HG02588 (cell line): ENCODE data around the gene MS4A2.
"Not testable (repeated sequence)": the region's sequence is repeated elsewhere in the genome, so short reads cannot be mapped to it uniquely, and the experiment has no call there.

Experiments
- ATAC-seq: cut with Tn5 transposase; IDR thresholded peaks from one replicate; pipeline ENCODE4 v1.9.1; 2021; ENCODE audit warnings: mild to moderate bottlenecking, moderate library complexity; ENCODE audit not compliant: unreplicated experiment

MS4A2 gene

DNA sequence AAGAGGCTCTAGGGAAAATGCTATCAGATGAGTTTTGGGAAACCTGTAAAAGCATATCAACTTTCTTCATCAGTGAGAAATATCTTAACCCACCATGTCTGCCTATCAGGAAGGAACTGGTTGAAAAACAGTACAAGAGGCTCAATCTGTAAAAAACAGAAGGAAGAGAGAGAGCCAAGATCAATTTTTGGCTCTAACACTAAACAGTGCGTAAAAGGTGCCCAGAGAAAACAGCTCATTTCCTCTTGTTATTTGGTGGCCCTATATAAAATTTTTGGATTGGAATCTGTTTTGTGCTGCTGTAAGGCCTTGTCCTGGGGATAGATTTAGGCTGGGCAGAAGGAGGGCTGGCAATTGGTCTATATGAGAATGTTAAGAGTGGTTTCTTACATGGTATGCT, 12.1 kb downstream of the MS4A2 start:
- no peak for ATAC-seq

DNA sequence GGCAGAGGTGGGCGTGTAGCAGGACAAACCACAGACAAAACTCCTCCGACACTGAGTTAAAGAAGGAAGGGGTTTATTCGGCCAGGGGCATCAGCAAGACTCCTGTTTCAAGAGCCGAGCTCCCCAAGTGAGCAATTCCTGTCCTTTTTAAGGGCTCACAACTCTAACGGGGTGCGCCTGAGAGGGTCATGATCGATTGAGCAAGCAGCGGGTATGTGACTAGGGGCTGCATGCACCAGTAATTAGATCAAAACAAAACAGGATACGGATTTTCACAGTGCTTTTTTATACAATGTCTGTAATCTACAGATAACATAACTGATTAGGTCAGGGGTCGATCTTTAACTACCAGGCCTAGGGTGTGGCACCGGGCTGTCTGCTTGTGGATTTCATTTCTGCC, 12.9 kb downstream of the MS4A2 start:
- ATAC-seq: not testable (repeated sequence)

DNA sequence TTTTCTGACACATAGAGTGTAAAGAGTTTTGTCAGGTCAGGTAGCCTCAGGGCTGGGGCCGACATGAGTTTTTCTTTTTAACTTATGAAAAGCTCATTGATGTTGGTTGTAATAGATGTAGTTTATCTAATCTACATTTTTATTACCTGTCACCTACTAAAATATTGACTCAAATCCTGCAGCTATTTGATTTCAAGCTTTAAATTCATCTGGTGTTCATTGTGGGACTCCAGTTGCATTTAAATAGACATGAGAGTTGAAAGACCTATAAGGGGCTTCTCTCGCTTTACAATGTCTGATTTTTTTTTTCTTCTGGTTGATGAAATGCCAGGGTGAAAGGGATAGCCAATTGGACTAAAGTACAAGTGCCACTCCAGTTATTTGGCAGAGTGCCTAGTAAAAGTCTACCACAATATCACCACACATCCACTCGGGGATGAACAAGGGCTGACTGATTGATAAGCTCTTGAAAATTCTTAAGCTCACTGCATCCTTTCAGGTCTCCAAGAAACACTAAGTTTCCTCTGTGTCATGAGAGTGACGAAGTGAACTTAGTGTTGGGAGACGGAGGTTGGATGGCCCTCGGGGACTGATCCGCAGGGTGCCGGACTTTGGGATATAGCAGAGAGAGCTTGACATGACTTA, 16.1 kb downstream of the MS4A2 start:
- not testable (repeated sequence) for ATAC-seq

DNA sequence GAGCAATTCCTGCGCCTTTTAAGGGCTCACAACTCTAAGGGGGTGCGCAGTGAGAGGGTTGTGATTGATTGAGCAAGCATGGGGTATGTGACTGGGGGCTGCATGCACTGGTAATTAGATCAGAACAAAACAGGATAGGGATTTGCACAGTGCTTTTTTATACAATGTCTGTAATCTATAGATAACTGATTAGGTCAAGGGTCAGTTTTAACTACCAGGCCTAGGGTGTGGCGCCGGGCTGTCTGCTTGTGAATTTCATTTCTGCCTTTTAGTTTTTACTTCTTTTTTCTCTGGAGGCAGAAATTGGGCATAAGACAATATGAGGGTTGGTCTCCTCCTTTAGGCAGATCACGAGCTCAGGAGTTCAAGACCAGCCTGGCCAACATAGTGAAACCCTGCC, 20.2 kb downstream of the MS4A2 start:
- ATAC-seq: not testable (repeated sequence)

DNA sequence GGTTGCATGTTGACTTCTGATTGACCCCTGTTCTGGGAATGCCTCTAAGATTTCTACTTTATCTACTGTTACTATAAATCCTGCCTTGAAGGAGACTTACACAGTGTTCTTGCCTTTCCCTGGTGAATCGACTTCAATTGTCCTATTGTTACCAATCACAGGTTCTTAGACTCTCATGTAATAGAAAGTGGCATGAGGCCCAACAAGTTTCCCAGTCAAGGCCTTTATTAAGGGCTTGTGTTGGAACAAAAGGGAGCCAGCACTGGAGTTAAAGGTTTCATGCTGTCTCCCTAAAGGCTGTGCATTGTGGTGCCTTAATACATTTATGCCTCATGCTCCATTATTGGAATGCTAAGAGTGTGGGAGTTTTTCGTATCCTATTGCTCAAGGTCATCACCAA, 23.3 kb downstream of the MS4A2 start:
- ATAC-seq: no peak

DNA sequence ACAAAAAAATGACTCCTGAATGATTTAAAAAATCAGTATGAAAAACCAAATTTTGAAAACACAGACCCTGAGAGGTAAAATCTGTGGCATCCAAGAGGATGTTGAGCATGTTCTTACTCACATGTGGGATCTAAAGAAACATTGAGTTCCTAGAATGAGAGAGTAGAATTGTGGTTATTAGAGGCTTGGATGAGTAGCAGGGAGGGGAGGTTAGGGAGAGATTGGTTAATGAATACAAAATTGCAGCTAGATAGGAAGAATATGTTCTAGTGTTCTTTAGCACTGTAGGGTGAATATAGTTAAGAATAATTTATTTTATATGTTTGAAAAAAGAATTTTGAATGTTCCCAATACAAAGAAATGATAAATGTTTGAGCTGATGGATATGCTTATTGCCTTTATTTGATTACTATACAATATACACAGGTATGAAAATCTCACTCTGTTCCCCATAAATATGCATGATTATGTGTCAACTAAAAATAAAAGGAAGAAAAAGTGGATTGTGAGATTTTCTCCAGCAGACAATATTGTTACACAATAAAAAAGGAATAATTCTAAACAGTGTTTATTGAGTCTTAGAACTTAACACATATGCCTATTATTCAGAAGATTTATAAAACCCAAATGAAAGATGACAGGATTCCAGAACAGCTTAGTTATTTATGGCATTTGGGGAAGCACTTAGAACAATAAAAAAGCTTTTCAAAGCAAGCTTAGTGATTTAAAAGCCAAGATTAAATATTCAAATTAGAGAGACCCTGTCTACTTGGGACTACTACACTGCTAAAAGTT, 28.7 kb downstream of the MS4A2 start:
- ATAC-seq: no peak

DNA sequence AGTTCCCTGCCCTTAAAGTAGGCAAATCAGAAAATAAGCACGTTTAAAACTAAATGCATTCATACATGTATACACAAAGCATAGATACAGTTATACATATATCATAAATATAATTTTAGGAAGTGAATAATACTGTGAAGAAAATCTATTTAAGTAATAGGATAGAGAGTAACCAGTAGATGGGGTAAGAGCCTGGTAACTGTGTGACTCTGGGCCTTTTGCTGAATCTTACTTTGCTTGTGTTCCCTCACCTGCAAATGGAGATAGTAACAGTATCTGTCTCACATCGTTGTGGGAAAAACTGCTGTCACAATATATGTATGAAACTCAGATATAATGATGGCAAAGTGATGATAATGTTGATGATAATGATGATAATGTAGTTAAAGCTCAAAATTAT, 29.9 kb downstream of the MS4A2 start:
- no peak for ATAC-seq

DNA sequence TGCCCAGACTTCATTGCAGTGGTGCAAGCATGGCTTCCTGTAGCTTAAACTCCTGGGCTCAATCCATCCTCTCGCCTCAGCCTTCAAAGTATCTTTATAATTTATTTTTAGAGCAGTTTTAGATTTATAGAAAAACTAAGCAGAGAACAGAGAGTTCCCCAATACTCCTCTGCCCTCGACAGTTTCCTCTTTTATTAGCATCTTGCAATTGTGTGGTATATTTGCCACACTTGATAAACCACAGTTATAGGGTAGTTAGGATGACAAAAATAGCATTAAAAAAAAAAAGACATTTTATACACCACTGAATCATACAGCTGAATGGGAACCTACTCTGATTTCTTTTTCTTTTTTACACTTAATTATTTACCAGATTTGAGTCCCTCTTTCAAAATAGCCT, 31.2 kb downstream of the MS4A2 start:
- ATAC-seq: no peak

DNA sequence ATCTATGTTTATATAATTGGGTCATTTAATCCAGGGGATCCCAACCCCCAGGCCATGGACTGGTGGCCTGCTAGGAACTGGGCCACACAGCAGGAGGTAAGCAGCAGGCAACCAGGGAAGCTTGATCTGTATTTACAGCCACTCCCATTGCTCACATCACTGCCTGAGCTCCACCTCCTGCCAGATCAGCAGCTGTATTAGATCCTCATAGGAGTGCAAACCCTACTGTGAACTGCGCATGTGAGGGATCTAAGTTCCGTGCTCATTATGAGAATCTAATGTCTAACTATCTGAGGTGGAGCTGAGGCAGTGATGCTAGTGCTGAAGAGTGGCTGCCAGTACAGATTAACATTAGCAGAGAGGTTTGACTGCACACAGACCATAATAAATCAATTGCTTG, 32.8 kb downstream of the MS4A2 start:
- ATAC-seq: no peak

DNA sequence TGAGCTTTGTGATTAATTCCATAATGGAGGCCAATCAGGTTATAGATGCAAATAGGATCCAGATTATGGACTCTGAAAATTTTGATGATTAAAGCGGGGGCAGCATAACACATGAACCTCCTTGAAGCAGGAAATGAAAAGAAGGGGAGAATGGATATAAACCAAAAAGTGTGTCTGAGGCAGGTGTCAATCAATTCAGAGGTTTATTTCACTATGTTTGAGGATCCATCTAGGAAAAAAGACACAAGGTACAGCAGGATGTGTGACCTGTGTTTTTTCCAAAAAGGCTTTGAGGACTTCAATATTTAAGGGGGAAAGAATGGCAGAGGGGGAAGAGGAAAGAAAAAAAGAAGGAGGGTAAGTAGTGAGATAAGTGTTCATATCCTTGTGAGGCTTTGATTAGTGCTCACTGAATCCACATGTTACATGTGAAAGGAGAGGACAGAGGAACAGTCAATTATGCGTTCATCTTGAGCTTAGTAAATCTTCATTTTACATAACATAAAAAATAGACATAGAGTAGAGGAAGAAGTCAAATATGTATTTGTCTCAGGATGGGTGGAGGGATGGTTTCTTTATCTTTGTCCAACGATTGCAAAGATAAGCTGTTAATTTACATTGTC, 34.1 kb downstream of the MS4A2 start:
- no peak for ATAC-seq

DNA sequence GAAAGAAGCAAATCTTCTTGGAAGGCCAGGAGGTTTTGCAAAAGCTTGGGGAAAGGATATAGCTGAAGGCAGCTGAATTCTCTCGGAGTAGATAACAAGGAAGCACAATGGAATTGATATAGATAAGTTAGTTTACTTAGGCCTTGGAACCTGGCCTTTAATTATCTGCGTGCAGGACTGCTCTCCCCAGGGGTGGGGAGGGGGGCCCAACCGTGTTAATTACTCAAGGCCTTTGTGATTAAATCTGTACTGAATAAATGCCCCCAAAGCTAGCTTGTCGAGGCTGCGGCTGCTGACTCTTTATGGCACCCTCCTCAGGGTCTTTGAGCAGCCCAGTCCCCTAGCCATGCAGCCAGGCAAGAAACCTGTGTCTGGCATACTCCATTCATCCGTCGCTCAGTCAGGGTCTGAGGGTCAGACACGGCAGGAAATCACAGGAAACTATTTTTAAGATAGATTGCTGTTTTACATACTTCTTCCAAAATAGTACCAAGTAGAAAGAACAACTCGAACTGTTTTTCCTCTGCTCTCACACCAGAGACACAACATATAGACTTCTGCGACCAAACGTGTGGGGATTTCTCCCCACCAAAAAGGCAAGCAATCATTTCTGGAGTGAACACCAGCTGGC, 36.5 kb downstream of the MS4A2 start:
- no peak for ATAC-seq

DNA sequence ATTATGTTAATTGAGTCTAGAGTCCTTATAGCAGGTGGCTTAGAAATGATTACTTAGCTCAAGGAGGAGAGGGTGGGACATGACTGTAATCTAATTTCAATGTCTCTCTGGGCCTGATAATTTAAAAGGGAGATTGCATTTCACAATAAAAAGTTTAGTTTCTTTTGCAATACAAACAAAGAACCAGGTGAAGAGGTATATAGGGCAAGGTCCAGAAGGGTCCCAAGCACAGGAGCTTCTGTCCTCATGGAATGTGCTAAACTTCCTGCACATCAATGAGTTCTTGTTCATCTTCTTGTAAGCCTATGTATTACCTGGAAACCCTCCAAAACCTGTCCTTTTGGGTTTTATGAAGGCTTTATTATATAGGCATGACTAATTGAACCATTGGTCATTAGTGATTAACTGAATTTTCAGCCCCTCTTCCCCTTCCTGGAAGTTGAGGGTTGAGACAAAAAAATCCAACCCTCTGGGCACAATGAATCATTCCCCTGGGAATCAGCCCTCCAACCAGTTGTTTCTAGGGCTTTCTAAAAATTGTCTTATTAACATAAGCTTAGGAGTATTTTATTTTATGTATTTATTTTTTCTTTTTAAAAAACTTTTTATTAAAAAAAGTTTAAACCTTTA, 37.6 kb downstream of the MS4A2 start:
- ATAC-seq: no peak

DNA sequence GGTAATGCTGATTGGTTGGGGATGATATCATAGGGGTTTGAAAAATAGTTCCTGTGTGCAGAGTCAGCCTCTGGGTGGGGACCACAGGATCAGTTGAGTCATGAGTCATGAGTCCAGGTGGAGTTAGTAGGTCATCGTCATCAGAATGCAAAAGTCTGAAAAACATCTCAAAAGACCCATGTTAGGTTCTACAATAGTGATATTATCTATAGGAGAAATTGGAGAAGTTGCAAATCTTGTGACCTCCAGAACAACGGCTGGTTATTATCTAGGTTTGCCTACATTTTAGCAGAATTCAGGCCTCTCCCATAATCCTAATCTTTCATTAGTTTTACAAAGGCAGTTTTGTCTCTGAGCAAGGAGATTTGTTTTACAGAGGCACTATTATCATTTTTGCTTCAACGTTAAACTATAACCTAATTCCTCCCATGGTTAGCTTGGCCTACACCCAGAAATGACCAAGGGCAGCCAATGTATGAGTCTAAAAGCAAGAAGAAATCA, 38.9 kb downstream of the MS4A2 start:
- no peak for ATAC-seq

DNA sequence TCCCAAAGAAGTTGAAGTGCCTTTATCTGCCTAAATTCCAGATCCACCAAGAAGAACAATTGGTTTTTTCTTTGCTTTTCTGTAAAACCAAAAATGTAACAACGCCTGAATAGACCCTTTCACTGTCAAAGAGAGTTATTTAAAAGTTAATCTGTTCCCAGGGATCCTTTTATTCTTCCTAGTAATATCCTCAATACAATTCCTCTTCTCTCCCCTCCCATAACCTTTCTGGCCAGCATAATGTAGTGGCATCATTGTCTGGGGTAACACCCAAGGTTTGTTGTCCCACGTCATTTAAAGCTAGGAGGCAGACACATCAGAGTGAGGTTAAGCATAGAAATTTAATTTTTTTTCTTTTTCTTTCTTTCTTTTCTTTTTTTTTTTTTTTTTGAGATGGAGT, 39.9 kb downstream of the MS4A2 start:
- no peak for ATAC-seq

DNA sequence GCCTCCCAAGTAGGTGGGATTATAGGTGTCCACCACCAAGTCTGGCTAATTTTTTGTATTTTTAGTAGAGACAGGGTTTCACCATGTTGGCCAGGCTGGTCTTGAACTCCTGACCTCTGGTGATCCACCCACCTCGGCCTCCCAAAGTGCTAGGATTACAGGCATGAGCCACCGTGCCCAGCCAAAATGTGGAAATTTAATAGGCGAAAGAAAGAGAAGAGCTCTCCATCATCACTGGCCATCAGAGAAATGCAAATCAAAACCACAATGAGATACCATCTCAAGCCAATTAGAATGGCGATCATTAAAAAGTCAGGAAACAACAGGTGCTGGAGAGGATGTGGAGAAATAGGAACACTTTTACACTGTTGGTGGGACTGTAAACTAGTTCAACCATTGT, 40.4 kb downstream of the MS4A2 start:
- ATAC-seq: not testable (repeated sequence)

DNA sequence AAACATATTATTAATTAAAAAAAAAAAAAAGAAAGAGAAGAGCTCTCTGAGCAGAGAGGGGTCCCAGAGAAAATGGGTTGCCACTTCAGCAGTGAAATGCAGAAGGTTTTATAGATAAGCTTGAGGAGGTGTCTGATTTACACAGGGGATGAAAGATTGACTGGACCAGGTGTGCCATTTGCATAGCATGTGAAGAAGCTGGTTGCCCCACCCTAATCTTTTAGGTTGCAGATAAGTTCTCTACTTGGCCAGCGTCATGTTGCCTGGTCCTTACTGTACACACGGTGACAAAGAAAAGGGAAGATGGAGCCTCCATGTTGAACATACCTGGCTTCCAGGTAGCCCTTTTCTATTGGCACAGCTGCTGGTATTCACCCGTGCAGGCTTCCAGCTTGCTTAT, 41.4 kb downstream of the MS4A2 start:
- no peak for ATAC-seq

DNA sequence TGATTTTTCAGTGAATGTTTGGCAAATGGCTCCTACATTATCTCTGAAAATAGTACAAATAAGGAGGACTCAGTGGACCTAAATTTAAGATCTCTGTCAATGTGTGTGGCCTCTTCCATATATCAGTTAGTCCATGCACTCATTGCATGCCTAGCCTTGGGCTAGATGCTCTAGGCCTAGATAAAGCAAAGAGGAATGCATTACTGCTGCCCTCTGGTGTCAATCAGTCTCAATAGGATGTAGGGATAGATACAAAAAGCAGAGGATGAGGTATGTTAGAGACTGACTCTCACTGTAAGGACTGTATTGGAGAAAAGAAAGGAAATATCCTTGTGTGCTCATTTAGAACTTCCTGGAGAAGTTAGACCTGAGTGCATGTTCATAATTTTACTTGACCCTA, 42.0 kb downstream of the MS4A2 start:
- ATAC-seq: no peak

DNA sequence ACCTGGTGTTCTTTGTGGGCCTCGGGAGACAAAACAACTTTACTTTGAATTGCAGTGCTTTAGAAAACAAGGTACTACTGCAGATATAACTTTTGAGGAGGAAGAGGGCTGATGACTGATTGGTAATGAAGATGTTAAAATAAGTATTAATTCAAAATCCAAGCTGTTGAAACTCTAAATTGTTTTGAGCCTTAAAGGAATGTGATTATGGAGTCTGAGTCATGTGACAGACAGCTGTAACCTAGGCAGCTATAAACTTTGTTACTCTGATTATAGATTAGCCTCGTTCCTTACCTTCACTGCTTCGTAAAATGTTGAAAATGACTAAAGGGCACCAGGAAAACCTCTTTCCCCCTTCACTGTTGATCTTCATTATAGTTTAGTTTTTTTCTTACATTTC, 43.4 kb downstream of the MS4A2 start:
- ATAC-seq: no peak

DNA sequence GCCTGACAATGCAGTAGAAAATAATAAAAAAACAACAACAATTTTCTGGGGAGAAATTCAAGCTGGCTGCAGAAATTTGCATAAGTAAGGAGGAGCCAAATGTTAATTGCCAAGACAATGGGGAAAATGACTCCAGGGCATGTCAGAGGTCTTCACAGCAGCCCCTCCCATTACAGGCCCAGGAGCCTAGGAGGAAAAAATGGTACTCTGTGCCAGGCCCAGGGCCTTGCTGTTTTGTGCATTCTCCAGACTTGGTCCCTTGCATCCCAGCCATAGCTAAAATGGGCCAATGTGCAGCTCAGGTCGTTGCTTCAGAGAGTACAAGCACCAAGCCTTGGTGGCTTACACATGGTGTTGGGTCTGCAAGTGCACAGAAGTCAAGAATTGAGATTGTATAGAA, 45.5 kb downstream of the MS4A2 start:
- no peak for ATAC-seq

DNA sequence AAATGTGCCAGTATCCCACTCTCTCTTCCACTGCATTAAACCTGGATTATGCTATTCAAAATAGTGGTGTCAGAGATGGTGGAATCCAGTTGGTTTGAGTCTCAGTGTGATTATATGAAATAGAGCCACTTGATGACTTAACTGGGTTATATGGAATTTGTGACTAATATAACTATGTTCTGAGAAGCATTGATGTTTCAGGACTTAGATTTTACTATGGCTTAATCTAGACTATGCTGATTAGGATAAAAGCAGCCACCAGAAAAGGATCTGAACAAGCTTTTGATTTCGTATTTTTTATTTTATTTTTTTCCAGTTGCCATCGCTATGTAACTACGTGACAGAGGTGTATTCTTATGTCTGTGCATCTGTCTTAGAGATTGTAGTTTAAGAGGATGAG, 55.3 kb downstream of the MS4A2 start:
- ATAC-seq: no peak

DNA sequence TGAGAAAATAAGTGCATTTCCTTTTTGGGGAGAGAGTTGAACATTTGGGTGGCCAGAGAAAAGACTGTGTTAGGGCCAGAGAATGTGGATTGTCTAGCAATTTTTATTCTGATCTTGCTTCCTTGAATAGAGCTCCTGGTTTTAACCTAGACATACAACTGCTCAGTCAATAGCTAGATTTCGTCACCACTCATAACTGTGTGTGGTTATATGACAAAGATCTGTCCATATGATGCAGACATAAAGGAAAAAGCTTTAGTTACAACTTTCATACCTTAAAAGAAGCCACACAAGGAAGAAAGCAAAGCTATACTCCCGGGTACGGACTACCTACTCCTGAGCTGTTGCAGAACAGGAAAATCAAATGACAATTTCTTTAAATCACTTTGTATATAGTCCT, 57.2 kb downstream of the MS4A2 start:
- ATAC-seq: no peak
